Lung (tissue), 12 donors: ENCODE results near the gene SLC22A5. TPM values are rescaled to one million over a fixed set of nuclear protein-coding genes. Genes with fewer than 3 reads are reported as not detected.
A peak's percentile ranks its signal among the peaks of the same experiment; 100 is the strongest.

Experiments
- ATAC-seq: fragments of 200-7000 bp; cut with Tn5 transposase; one replicate; pipeline ENCODE4 v1.9.1; 2020; ENCODE audit warnings: moderate number of reproducible peaks; ENCODE audit not compliant: insufficient read depth, low FRiP score
- DNase-seq, 3 donors: peaks; one replicate each; pipeline ENCODE4 v3.0.0-alpha.2; 2013 to 2017
- H3K27ac ChIP-seq, 2 donors: one replicate each; pipeline ENCODE4 v1.5.1; 2013; ENCODE audit warnings: mild to moderate bottlenecking in 2 of 2, moderate library complexity in 2 of 2, control low read depth in 1 of 2, inconsistent platforms in 1 of 2, low read depth in 1 of 2, low read length in 1 of 2
- H3K27me3 ChIP-seq, 3 donors: one replicate each; pipeline ENCODE4 v1.5.1; 2013; ENCODE audit warnings: low read length in 2 of 3; ENCODE audit not compliant: control insufficient read depth in 3 of 3, insufficient read depth in 3 of 3
- H3K36me3 ChIP-seq, 4 donors: one replicate each; pipeline ENCODE4 v1.5.1; 2013; ENCODE audit warnings: low read length in 4 of 4, mild to moderate bottlenecking in 1 of 4, moderate library complexity in 1 of 4; ENCODE audit not compliant: control insufficient read depth in 4 of 4, insufficient read depth in 4 of 4
- H3K4me1 ChIP-seq, 5 donors: one replicate each; pipeline ENCODE4 v1.5.1; 2013; ENCODE audit warnings: low read length in 5 of 5, mild to moderate bottlenecking in 2 of 5, moderate library complexity in 1 of 5; ENCODE audit not compliant: control insufficient read depth in 5 of 5, insufficient read depth in 5 of 5
- H3K4me3 ChIP-seq: one replicate; pipeline ENCODE4 v1.5.1; 2013; ENCODE audit warnings: mild to moderate bottlenecking, control low read depth, moderate library complexity
- H3K9ac ChIP-seq, 2 donors: one replicate each; pipeline ENCODE4 v1.5.1; 2013; ENCODE audit warnings: low read length in 2 of 2, control low read depth in 1 of 2; ENCODE audit not compliant: insufficient read depth in 1 of 2
- H3K9me3 ChIP-seq, 4 donors: one replicate each; pipeline ENCODE4 v1.5.1; 2013; ENCODE audit warnings: low read length in 3 of 4, mild to moderate bottlenecking in 1 of 4, moderate library complexity in 1 of 4; ENCODE audit not compliant: control insufficient read depth in 4 of 4, insufficient read depth in 3 of 4
- CTCF ChIP-seq: IDR thresholded peaks from 2 replicates; pipeline ENCODE4 v1.5.1; 2012; ENCODE audit warnings: mild to moderate bottlenecking; ENCODE audit errors: control extremely low read depth, extremely low read depth
- WGBS, 2 donors: extraction: QIAGEN DNeasy Blood & Tissue Kit; methylation state at CpG; one replicate each; pipeline ENCODE4 v1.1.7; 2013; 5-methylcytosine and 5-hydroxymethylcytosine counted together
- polyA plus RNA-seq, 2 donors: library from polyadenylated mRNA; stranded (reverse); fragments of 200-250 nt; gene quantifications; one replicate each; pipeline ENCODE4 v1.2.1, GENCODE V29; 2013
- total RNA-seq, 2 donors: library from RNA; depleted of rRNA in 1 of 2; stranded (reverse); fragments of >200 nt in 1 of 2; gene quantifications; one replicate each; pipeline ENCODE4 v1.2.1, GENCODE V29; 2014 to 2021
- donor health status: control.
- donor health status: control.
- donor health status: Bipolar disorder and iron deficiency.
- donor health status: healthy.
- donor health status: DM: yes; HTN: yes; CAD: no.

Gene SLC22A5
- total and polyA plus RNA-seq, 4 donors = 4.6 to 12.7 (median 7.9) TPM

DNA sequence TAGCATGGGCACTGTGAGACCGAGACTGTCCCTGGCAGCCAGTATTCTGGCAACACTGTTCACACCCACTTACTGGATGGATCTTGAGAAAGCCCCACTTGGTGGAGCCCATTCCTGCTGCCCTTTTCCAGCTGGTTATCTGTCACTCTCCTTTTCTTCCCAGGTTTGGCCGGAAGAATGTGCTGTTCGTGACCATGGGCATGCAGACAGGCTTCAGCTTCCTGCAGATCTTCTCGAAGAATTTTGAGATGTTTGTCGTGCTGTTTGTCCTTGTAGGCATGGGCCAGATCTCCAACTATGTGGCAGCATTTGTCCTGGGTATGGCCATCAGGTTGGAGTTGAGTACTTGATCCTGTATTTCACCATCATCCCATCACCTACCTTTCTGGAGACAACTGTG, 14.5 kb downstream of the SLC22A5 start:
- Histone ChIP-seq H3K4me1 (peaks cover under 1 to 23% (median 13%) of the 10 kb centered on the region in 5 donors), H3K9ac (no peak overlapping the region), H3K36me3 (peaks cover 0 to 12% (median 8%) of the 10 kb centered on the region in 4 donors), H3K27ac (no peak overlapping the region), H3K27me3 (no peaks in the 10 kb centered on the region), H3K9me3 (no peaks in the 10 kb centered on the region), H3K4me3 (no peak overlapping the region)
- no peak for ATAC-seq
- no peak for DNase-seq
- no peak for TF ChIP-seq CTCF
- WGBS, 2 donors = 91% methylated on average over 5 of the region's 5 CpGs

DNA sequence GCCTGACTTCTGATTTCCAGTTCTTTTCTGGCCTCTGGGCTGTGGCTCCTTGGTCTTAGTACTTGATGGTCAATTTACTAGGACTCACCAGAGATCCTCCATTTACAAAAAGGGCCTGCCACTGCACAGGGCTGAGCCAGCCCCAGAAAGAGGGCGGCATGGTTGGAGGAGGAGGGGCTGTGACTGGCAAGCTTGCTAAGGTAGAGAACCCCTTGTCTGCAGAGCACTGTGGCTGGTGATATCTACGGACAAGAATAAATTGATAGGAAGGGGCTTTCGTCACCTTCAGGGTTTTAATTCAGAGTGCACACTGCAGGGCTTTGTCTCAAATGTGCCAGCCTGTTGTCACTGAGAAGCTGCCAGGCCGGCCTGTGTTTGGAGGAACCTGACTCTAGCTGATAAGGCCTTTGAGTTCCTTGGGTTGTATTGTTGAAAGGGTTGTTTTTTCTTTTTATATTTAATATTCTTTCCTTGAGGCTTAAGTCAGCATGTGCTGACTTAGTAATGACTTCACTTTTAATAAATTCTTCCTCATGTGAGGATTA, 15.1 kb downstream of the SLC22A5 start:
- H3K4me3 ChIP-seq = no peak overlapping the region
- H3K27ac ChIP-seq = no peak overlapping the region
- WGBS, 2 donors = 84 to 91% methylated on average over 4 of the region's 4 CpGs
- no peak for DNase-seq
- no peaks in the 10 kb centered on the region for H3K9me3 ChIP-seq
- H3K4me1 ChIP-seq = peaks cover 6 to 23% (median 15%) of the 10 kb centered on the region in 5 donors
- ATAC-seq = no peak
- H3K9ac ChIP-seq = no peak overlapping the region
- peaks cover 0 to 12% (median 6%) of the 10 kb centered on the region in 4 donors for H3K36me3 ChIP-seq
- H3K27me3 ChIP-seq = no peaks in the 10 kb centered on the region
- TF ChIP-seq CTCF = no peak

- peak; percentile 57 to 81 (median 74) for DNase-seq
- H3K4me1 ChIP-seq = peaks cover 6 to 23% (median 15%) of the 10 kb centered on the region in 5 donors
- 28 to 35% methylated on average over 9 of the region's 9 CpGs for WGBS, 2 donors
Measured at GRCh38 chr5:132385326-132386105, 16.0 kb downstream of the SLC22A5 start.

More at GRCh38 chr5:132385326-132386105, 16.0 kb downstream of the SLC22A5 start:
- H3K9ac ChIP-seq = no peak overlapping the region
- peak overlapping the region in 1 of 2 donors; percentile 27 for H3K27ac ChIP-seq
- no peak for ATAC-seq
- no peaks in the 10 kb centered on the region for H3K9me3 ChIP-seq
- peaks cover 0 to 9% (median 6%) of the 10 kb centered on the region in 4 donors for H3K36me3 ChIP-seq
- H3K4me3 ChIP-seq = no peak overlapping the region
- no peaks in the 10 kb centered on the region for H3K27me3 ChIP-seq
- TF ChIP-seq CTCF = peak; percentile 87
